SK-N-SH treated with all-trans-retinoic acid at 6 μM for 48 hours (cell line): ENCODE measurements around the gene EPHA8.

Experiments
- ATAC-seq: fragments of 200-7000 bp; cut with Tn5 transposase; 3 replicates; pipeline ENCODE4 v1.9.1; 2020; ENCODE audit warnings: mild to moderate bottlenecking, moderate library complexity
- ARNTL ChIP-seq: fragments of 450-650 bp; formaldehyde crosslinking; IDR thresholded peaks from 2 replicates; pipeline ENCODE4 v1.5.0; 2020; ENCODE audit warnings: low read depth, mild to moderate bottlenecking, moderate library complexity, borderline replicate concordance
- BACH2 ChIP-seq: fragments of 250-450 bp; sonication (Bioruptor Pico); IDR thresholded peaks from 2 replicates; pipeline ENCODE4 v1.9.0; 2021; ENCODE audit warnings: mild to moderate bottlenecking, borderline replicate concordance
- CSDC2 ChIP-seq: fragments of 250-450 bp; sonication (Bioruptor Pico); IDR thresholded peaks from 2 replicates; pipeline ENCODE4 v1.5.0; 2020; ENCODE audit warnings: mild to moderate bottlenecking, moderate library complexity
- GLIS3 ChIP-seq: fragments of 250-450 bp; sonication (Bioruptor Pico); IDR thresholded peaks from 2 replicates; pipeline ENCODE4 v1.5.0; 2020; ENCODE audit warnings: mild to moderate bottlenecking, moderate library complexity
- OSR1 ChIP-seq: fragments of 250-450 bp; sonication (Bioruptor Pico); IDR thresholded peaks from 2 replicates; pipeline ENCODE4 v1.8.0; 2022; ENCODE audit warnings: moderate library complexity, mild to moderate bottlenecking, inconsistent platforms
- POU6F1 ChIP-seq: fragments of 250-450 bp; sonication (Bioruptor Pico); IDR thresholded peaks from 2 replicates; pipeline ENCODE4 v1.8.0; 2021; ENCODE audit warnings: low read depth, mild to moderate bottlenecking, moderate library complexity, borderline replicate concordance
- PPARA ChIP-seq: fragments of 250-450 bp; sonication (Bioruptor Pico); IDR thresholded peaks from 2 replicates; pipeline ENCODE4 v1.5.0; 2020; ENCODE audit warnings: mild to moderate bottlenecking, borderline replicate concordance
- RARB ChIP-seq: fragments of 250-450 bp; sonication (Bioruptor Pico); IDR thresholded peaks from 2 replicates; pipeline ENCODE4 v1.8.0; 2021; ENCODE audit warnings: mild to moderate bottlenecking, moderate library complexity
- TOX ChIP-seq: fragments of 250-450 bp; sonication (Bioruptor Pico); IDR thresholded peaks from 2 replicates; pipeline ENCODE4 v1.8.0; 2021; ENCODE audit warnings: mild to moderate bottlenecking, moderate library complexity, borderline replicate concordance
- TSHZ2 ChIP-seq: fragments of 250-450 bp; sonication (Bioruptor Pico); IDR thresholded peaks from 2 replicates; pipeline ENCODE4 v1.5.0; 2020; ENCODE audit warnings: mild to moderate bottlenecking, moderate library complexity
- ZC3H10 ChIP-seq: fragments of 250-450 bp; sonication (Bioruptor Pico); IDR thresholded peaks from 2 replicates; pipeline ENCODE4 v1.5.1; 2021; ENCODE audit warnings: mild to moderate bottlenecking, moderate library complexity
- ZFP3 ChIP-seq: fragments of 250-450 bp; sonication (Bioruptor Pico); IDR thresholded peaks from 2 replicates; pipeline ENCODE4 v1.5.0; 2020; ENCODE audit warnings: mild to moderate bottlenecking, moderate library complexity
- ZFP30 ChIP-seq: fragments of 450-650 bp; formaldehyde crosslinking; IDR thresholded peaks from 2 replicates; pipeline ENCODE4 v1.5.0; 2022; ENCODE audit warnings: mild to moderate bottlenecking, moderate library complexity
- ZNF565 ChIP-seq: fragments of 450-650 bp; formaldehyde crosslinking; conservative IDR thresholded peaks from 2 replicates; pipeline ENCODE4 v1.5.0; 2020; ENCODE audit warnings: low read depth, mild to moderate bottlenecking, moderate library complexity
- ZNF8 ChIP-seq: fragments of 450-650 bp; formaldehyde crosslinking; IDR thresholded peaks from 2 replicates; pipeline ENCODE4 v1.5.0; 2020; ENCODE audit warnings: mild to moderate bottlenecking, moderate library complexity
- TF ChIP-seq, protein P1 (sequence below): fragments of 250-450 bp; sonication (Bioruptor Pico); IDR thresholded peaks from 2 replicates; pipeline ENCODE4 v1.5.1; 2020; ENCODE audit warnings: low read depth, mild to moderate bottlenecking, moderate library complexity
- TF ChIP-seq, protein P2 (sequence below): fragments of 250-450 bp; sonication (Bioruptor Pico); IDR thresholded peaks from 2 replicates; pipeline ENCODE4 v1.8.0; 2020; ENCODE audit warnings: mild to moderate bottlenecking, moderate library complexity, borderline replicate concordance
- TF ChIP-seq, protein P3 (sequence below): fragments of 250-450 bp; sonication (Bioruptor Pico); IDR thresholded peaks from 2 replicates; pipeline ENCODE4 v1.5.1; 2021; ENCODE audit warnings: mild to moderate bottlenecking, moderate library complexity

The EPHA8 gene

GRCh38 chr1:22615886-22616285, 52.6 kb downstream of the EPHA8 start:
- ATAC-seq: no peak
- TF ChIP-seq ARNTL (CRISPR knock-in tag) (no peak), OSR1 (CRISPR knock-in tag) (no peak), ZNF8 (CRISPR knock-in tag) (no peak), PPARA (CRISPR knock-in tag) (no peak), CSDC2 (CRISPR knock-in tag) (no peak)
- TF ChIP-seq, all 23 proteins: peak for 0

GRCh38 chr1:22616571-22616970, 53.3 kb downstream of the EPHA8 start:
- no peak for TF ChIP-seq RARB
- no peak for TF ChIP-seq PPARA (CRISPR knock-in tag)
- TF ChIP-seq ZNF565 (CRISPR knock-in tag): no peak
- no peak for TF ChIP-seq ZFP3
- TF ChIP-seq OSR1 (CRISPR knock-in tag): no peak
- no peak for TF ChIP-seq BACH2 (CRISPR knock-in tag)
- TF ChIP-seq ARNTL (CRISPR knock-in tag): no peak
- TF ChIP-seq, protein P1, sequence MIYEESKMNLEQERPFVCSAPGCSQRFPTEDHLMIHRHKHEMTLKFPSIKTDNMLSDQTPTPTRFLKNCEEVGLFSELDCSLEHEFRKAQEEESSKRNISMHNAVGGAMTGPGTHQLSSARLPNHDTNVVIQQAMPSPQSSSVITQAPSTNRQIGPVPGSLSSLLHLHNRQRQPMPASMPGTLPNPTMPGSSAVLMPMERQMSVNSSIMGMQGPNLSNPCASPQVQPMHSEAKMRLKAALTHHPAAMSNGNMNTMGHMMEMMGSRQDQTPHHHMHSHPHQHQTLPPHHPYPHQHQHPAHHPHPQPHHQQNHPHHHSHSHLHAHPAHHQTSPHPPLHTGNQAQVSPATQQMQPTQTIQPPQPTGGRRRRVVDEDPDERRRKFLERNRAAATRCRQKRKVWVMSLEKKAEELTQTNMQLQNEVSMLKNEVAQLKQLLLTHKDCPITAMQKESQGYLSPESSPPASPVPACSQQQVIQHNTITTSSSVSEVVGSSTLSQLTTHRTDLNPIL (CRISPR knock-in tag): no peak
- TF ChIP-seq, protein P2, sequence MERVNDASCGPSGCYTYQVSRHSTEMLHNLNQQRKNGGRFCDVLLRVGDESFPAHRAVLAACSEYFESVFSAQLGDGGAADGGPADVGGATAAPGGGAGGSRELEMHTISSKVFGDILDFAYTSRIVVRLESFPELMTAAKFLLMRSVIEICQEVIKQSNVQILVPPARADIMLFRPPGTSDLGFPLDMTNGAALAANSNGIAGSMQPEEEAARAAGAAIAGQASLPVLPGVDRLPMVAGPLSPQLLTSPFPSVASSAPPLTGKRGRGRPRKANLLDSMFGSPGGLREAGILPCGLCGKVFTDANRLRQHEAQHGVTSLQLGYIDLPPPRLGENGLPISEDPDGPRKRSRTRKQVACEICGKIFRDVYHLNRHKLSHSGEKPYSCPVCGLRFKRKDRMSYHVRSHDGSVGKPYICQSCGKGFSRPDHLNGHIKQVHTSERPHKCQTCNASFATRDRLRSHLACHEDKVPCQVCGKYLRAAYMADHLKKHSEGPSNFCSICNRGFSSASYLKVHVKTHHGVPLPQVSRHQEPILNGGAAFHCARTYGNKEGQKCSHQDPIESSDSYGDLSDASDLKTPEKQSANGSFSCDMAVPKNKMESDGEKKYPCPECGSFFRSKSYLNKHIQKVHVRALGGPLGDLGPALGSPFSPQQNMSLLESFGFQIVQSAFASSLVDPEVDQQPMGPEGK: no peak
- TF ChIP-seq, all 23 proteins: peak for 0
- ATAC-seq: no peak

DNA sequence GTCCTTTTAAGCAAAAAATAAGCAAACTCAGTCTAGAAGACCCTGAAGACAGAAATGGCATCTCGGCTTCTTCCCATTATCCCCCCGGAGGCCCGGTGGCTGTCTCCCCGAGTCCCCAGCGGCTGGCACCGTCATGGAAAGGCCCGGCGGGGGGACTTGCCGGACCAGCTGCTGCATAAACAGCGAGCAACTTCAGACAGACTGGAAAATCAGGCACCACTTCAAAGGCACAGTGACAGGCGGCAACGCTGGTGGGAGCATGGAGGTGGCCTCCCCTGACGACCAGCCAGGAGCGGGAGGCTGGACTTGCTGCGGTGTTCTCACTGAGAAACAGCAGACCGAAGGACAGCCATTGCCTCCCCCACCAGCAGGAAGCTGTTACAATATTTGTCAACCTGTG, 54.8 kb downstream of the EPHA8 start:
- ATAC-seq: no peak
- TF ChIP-seq ZNF565 (CRISPR knock-in tag) (no peak), CSDC2 (CRISPR knock-in tag) (no peak)

DNA sequence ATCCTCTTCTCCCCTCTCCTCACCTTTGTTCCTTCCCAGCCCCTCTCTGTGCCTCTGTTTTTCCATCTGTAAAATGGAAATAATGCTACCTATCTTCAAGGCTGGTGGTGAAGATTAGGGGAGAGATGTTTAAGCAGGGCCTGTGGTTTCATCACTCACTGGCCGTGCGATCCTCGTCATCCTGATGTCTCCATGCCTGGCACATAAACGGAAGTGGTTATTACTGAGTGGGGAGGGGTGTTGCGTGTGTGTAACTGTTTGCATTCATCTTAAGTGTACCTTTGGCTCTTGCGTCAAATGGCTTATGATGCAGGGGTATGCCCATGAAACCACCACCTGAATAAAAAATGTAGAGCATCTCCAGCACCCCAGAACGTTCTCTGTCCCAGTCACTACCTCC, 56.0 kb downstream of the EPHA8 start:
- no peak for TF ChIP-seq CSDC2 (CRISPR knock-in tag)
- TF ChIP-seq, protein P2: no peak
- no peak for TF ChIP-seq TOX (CRISPR knock-in tag)
- no peak for TF ChIP-seq GLIS3 (CRISPR knock-in tag)
- TF ChIP-seq, protein P1 (CRISPR knock-in tag): no peak
- TF ChIP-seq POU6F1 (CRISPR knock-in tag): no peak
- TF ChIP-seq PPARA (CRISPR knock-in tag): no peak
- TF ChIP-seq, protein P3, sequence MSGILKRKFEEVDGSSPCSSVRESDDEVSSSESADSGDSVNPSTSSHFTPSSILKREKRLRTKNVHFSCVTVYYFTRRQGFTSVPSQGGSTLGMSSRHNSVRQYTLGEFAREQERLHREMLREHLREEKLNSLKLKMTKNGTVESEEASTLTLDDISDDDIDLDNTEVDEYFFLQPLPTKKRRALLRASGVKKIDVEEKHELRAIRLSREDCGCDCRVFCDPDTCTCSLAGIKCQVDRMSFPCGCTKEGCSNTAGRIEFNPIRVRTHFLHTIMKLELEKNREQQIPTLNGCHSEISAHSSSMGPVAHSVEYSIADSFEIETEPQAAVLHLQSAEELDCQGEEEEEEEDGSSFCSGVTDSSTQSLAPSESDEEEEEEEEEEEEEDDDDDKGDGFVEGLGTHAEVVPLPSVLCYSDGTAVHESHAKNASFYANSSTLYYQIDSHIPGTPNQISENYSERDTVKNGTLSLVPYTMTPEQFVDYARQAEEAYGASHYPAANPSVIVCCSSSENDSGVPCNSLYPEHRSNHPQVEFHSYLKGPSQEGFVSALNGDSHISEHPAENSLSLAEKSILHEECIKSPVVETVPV (CRISPR knock-in tag): no peak
- no peak for TF ChIP-seq TSHZ2 (CRISPR knock-in tag)
- no peak for TF ChIP-seq OSR1 (CRISPR knock-in tag)
- no peak for TF ChIP-seq ZFP30 (CRISPR knock-in tag)
- no peak for TF ChIP-seq ZC3H10 (CRISPR knock-in tag)
- TF ChIP-seq ARNTL (CRISPR knock-in tag): no peak
- ATAC-seq: no peak
